ENCODE data around the gene TPSG1.

TPSG1 gene

GRCh38 chr16:1214719-1215118, 10.3 kb downstream of the TPSG1 start:
- DNase-seq (ENCODE audit: low read depth): no peak
- no peak overlapping the region for H3K4me3 ChIP-seq (ENCODE audit: low read depth, low read length)
- TF ChIP-seq CTCF (IDR thresholded peaks at IDR 0.05; ENCODE audit: low read depth, low read length, missing control alignments): no peak

- TF ChIP-seq CTCF (IDR thresholded peaks at IDR 0.05; ENCODE audit: low read depth, low read length, missing control alignments): no peak
- no peak for DNase-seq (ENCODE audit: low read depth)
- no peak overlapping the region for H3K4me3 ChIP-seq (ENCODE audit: low read depth, low read length)
Measured at GRCh38 chr16:1213796-1214372, 11.2 kb downstream of the TPSG1 start.

GRCh38 chr16:1213231-1213630, 11.8 kb downstream of the TPSG1 start:
- DNase-seq (ENCODE audit: low read depth): no peak
- no peak for TF ChIP-seq CTCF (IDR thresholded peaks at IDR 0.05; ENCODE audit: low read depth, low read length, missing control alignments)
- H3K4me3 ChIP-seq (ENCODE audit: low read depth, low read length): no peak overlapping the region

- H3K4me3 ChIP-seq (ENCODE audit: low read depth, low read length): no peak overlapping the region
- no peak for TF ChIP-seq CTCF (IDR thresholded peaks at IDR 0.05; ENCODE audit: low read depth, low read length, missing control alignments)
- DNase-seq (ENCODE audit: low read depth): no peak
Measured at GRCh38 chr16:1212616-1213194, 12.4 kb downstream of the TPSG1 start.

GRCh38 chr16:1211451-1212268, 13.4 kb downstream of the TPSG1 start:
- no peak for DNase-seq (ENCODE audit: low read depth)
- H3K4me3 ChIP-seq (ENCODE audit: low read depth, low read length): no peak overlapping the region
- no peak for TF ChIP-seq CTCF (IDR thresholded peaks at IDR 0.05; ENCODE audit: low read depth, low read length, missing control alignments)

- H3K4me3 ChIP-seq (ENCODE audit: low read depth, low read length): no peak overlapping the region
- DNase-seq (ENCODE audit: low read depth): no peak
- no peak for TF ChIP-seq CTCF (IDR thresholded peaks at IDR 0.05; ENCODE audit: low read depth, low read length, missing control alignments)
Measured at GRCh38 chr16:1210461-1210860, 14.6 kb downstream of the TPSG1 start.
